OCI-LY1 (cell line): ENCODE results near the gene SRPRA.

Source experiments
- EZH2 ChIP-seq: fragments of 200-600 bp; sonication (generic), shearing (Covaris generic); IDR thresholded peaks from 2 replicates; pipeline ENCODE4 v1.8.0; 2017; ENCODE audit warnings: borderline replicate concordance, mixed run types, mild to moderate bottlenecking, antibody characterized with exemption, low read length, moderate library complexity, mixed read lengths
- TF ChIP-seq, protein P1 (sequence below): fragments of 200-600 bp; sonication (generic), shearing (Covaris generic); IDR thresholded peaks from 2 replicates; pipeline ENCODE4 v1.5.1; 2017; ENCODE audit warnings: mild to moderate bottlenecking, antibody characterized with exemption, low read length, moderate library complexity, mixed read lengths

DNA sequence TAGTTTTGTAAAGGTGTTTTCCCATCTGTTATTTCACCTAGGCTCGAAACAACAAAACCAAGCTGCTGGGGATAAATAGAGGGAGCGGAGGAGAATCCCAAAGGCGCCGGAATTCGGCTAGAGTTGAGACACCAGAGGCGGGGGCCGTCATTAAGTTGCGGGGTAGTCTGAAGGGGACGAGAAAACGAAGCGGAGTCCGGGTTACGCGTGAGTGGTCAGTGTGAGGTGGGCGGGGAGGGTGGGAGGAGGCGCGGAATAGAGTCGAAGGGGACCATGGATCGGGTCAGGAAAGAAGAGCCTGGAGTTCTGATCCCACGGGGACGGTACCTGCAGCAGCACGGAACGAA is 361 bp downstream of the SRPRA start:
- TF ChIP-seq, protein P1, sequence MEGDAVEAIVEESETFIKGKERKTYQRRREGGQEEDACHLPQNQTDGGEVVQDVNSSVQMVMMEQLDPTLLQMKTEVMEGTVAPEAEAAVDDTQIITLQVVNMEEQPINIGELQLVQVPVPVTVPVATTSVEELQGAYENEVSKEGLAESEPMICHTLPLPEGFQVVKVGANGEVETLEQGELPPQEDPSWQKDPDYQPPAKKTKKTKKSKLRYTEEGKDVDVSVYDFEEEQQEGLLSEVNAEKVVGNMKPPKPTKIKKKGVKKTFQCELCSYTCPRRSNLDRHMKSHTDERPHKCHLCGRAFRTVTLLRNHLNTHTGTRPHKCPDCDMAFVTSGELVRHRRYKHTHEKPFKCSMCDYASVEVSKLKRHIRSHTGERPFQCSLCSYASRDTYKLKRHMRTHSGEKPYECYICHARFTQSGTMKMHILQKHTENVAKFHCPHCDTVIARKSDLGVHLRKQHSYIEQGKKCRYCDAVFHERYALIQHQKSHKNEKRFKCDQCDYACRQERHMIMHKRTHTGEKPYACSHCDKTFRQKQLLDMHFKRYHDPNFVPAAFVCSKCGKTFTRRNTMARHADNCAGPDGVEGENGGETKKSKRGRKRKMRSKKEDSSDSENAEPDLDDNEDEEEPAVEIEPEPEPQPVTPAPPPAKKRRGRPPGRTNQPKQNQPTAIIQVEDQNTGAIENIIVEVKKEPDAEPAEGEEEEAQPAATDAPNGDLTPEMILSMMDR = no peak
- TF ChIP-seq EZH2 = no peak
